ENCODE measurements around the gene EVA1C.

EVA1C gene

GRCh38 chr21:32525282-32525681 is 112.8 kb downstream of the EVA1C start:
- TF ChIP-seq POLR2AphosphoS5 (IDR thresholded peaks at IDR 0.05; ENCODE audit: low read depth, low read length), result no peak
- no peak for TF ChIP-seq SIN3A (IDR thresholded peaks at IDR 0.05; ENCODE audit: borderline replicate concordance, insufficient read depth, low read length)
- TF ChIP-seq REST (IDR thresholded peaks at IDR 0.05; ENCODE audit: insufficient read depth in 1 of 2, low read depth in 2 of 2, low read length in 2 of 2), result no peak
- no peak for TF ChIP-seq TAF1 (IDR thresholded peaks at IDR 0.05; ENCODE audit: borderline replicate concordance, insufficient read depth, low read length)
- TF ChIP-seq FOXP2 (optimal IDR thresholded peaks at IDR 0.05; ENCODE audit: borderline replicate concordance, extremely low read depth, extremely low read length, insufficient read depth), result no peak

GRCh38 chr21:32529679-32530078 is 117.2 kb downstream of the EVA1C start:
- TF ChIP-seq POLR2AphosphoS5 (IDR thresholded peaks at IDR 0.05; ENCODE audit: low read depth, low read length) (no peak), FOXP2 (optimal IDR thresholded peaks at IDR 0.05; ENCODE audit: borderline replicate concordance, extremely low read depth, extremely low read length, insufficient read depth) (no peak), TAF1 (IDR thresholded peaks at IDR 0.05; ENCODE audit: borderline replicate concordance, insufficient read depth, low read length) (no peak), REST (IDR thresholded peaks at IDR 0.05; ENCODE audit: insufficient read depth in 1 of 2, low read depth in 2 of 2, low read length in 2 of 2) (no peak), SIN3A (IDR thresholded peaks at IDR 0.05; ENCODE audit: borderline replicate concordance, insufficient read depth, low read length) (no peak)

- TF ChIP-seq REST (IDR thresholded peaks at IDR 0.05; ENCODE audit: insufficient read depth in 1 of 2, low read depth in 2 of 2, low read length in 2 of 2), result no peak
- no peak for TF ChIP-seq SIN3A (IDR thresholded peaks at IDR 0.05; ENCODE audit: borderline replicate concordance, insufficient read depth, low read length)
- TF ChIP-seq TAF1 (IDR thresholded peaks at IDR 0.05; ENCODE audit: borderline replicate concordance, insufficient read depth, low read length), result no peak
- no peak for TF ChIP-seq FOXP2 (optimal IDR thresholded peaks at IDR 0.05; ENCODE audit: borderline replicate concordance, extremely low read depth, extremely low read length, insufficient read depth)
- TF ChIP-seq POLR2AphosphoS5 (IDR thresholded peaks at IDR 0.05; ENCODE audit: low read depth, low read length), result no peak
Observed at GRCh38 chr21:32532636-32533035, 120.1 kb downstream of the EVA1C start.

GRCh38 chr21:32533053-32533452 is 120.5 kb downstream of the EVA1C start:
- no peak for TF ChIP-seq SIN3A (IDR thresholded peaks at IDR 0.05; ENCODE audit: borderline replicate concordance, insufficient read depth, low read length)
- no peak for TF ChIP-seq POLR2AphosphoS5 (IDR thresholded peaks at IDR 0.05; ENCODE audit: low read depth, low read length)

- no peak for TF ChIP-seq TAF1 (IDR thresholded peaks at IDR 0.05; ENCODE audit: borderline replicate concordance, insufficient read depth, low read length)
- TF ChIP-seq FOXP2 (optimal IDR thresholded peaks at IDR 0.05; ENCODE audit: borderline replicate concordance, extremely low read depth, extremely low read length, insufficient read depth), result no peak
- TF ChIP-seq REST (IDR thresholded peaks at IDR 0.05; ENCODE audit: insufficient read depth in 1 of 2, low read depth in 2 of 2, low read length in 2 of 2), result no peak
- TF ChIP-seq SIN3A (IDR thresholded peaks at IDR 0.05; ENCODE audit: borderline replicate concordance, insufficient read depth, low read length), result no peak
- no peak for TF ChIP-seq POLR2AphosphoS5 (IDR thresholded peaks at IDR 0.05; ENCODE audit: low read depth, low read length)
Observed at GRCh38 chr21:32533611-32534010, 121.1 kb downstream of the EVA1C start.

All from PFSK-1 (cell line).